Dedifferentiated amniotic fluid mesenchymal stem cell (primary cell): ENCODE data around the gene FAU.

Source experiments
- DNase-seq: peaks from one replicate; pipeline ENCODE4 v3.0.0-alpha.2; 2016; ENCODE audit errors: extremely low spot score

Gene FAU

GRCh38 chr11:65078151-65078550, 43.8 kb downstream of the FAU start:
- DNase-seq: no peak

- no peak for DNase-seq
Observed at GRCh38 chr11:65077451-65077850, 44.5 kb downstream of the FAU start.

DNA sequence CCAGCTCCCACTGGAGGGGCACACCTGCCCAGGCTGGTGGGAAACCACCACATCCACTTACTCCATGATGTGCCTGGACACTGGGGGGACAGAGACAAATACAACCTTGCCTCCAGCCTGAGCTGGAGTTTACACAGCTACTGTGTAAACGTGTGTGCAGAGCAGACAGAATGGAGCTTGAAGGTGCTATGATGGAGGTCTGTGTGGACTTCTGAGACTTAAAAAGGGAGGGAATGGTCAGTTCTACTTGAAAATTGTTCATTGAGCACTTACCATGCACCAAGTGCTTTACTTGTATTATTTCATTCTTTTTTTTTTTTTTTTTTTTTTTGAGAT, 49.3 kb downstream of the FAU start:
- no peak for DNase-seq

- no peak for DNase-seq
Observed at GRCh38 chr11:65071907-65072630, 49.9 kb downstream of the FAU start.
